Measurements from ENCODE around the gene PROB1.

Gene PROB1

GRCh38 chr5:139402561-139403158, 7.8 kb upstream of the PROB1 start:
- 0 out of 3 replicates have a peak, but pooled peaks have one; percentile 8 for ATAC-seq
- TF ChIP-seq SNAI2 (CRISPR knock-in tag; IDR thresholded peaks at IDR 0.05) (no peak), GLIS3 (CRISPR knock-in tag; IDR thresholded peaks at IDR 0.05) (no peak), ESRRG (CRISPR knock-in tag; IDR thresholded peaks at IDR 0.05) (no peak)

- no peak for TF ChIP-seq TOX (CRISPR knock-in tag; IDR thresholded peaks at IDR 0.05; ENCODE audit: borderline replicate concordance)
- no peak for ATAC-seq
Measured at GRCh38 chr5:139401546-139401945, 6.6 kb upstream of the PROB1 start.

- ATAC-seq: no peak
Measured at GRCh38 chr5:139399501-139400121, 4.7 kb upstream of the PROB1 start.

More at GRCh38 chr5:139399501-139400121, 4.7 kb upstream of the PROB1 start:
- no peak for TF ChIP-seq ZNF70 (CRISPR knock-in tag; IDR thresholded peaks at IDR 0.05)
- TF ChIP-seq CREB5 (CRISPR knock-in tag; IDR thresholded peaks at IDR 0.05; ENCODE audit: low read depth): no peak
- no peak for TF ChIP-seq TCF4 (CRISPR knock-in tag; IDR thresholded peaks at IDR 0.05; ENCODE audit: borderline replicate concordance)
- TF ChIP-seq RARB (CRISPR knock-in tag; IDR thresholded peaks at IDR 0.05): no peak
- no peak for TF ChIP-seq TSHZ2 (CRISPR knock-in tag; IDR thresholded peaks at IDR 0.05)
- no peak for TF ChIP-seq ZFP3 (CRISPR knock-in tag; IDR thresholded peaks at IDR 0.05)
- no peak for TF ChIP-seq PPARA (CRISPR knock-in tag; IDR thresholded peaks at IDR 0.05; ENCODE audit: borderline replicate concordance)
- no peak for TF ChIP-seq PATZ1 (CRISPR knock-in tag; IDR thresholded peaks at IDR 0.05; ENCODE audit: borderline replicate concordance)
- no peak for TF ChIP-seq ZFP30 (CRISPR knock-in tag; IDR thresholded peaks at IDR 0.05)
- TF ChIP-seq OSR1 (CRISPR knock-in tag; IDR thresholded peaks at IDR 0.05): no peak
- no peak for TF ChIP-seq SNAI2 (CRISPR knock-in tag; IDR thresholded peaks at IDR 0.05)
- TF ChIP-seq POU6F1 (CRISPR knock-in tag; IDR thresholded peaks at IDR 0.05; ENCODE audit: borderline replicate concordance, low read depth): no peak
- no peak for TF ChIP-seq ISL1 (CRISPR knock-in tag; IDR thresholded peaks at IDR 0.05)
- no peak for TF ChIP-seq CSDC2 (CRISPR knock-in tag; IDR thresholded peaks at IDR 0.05)
- no peak for TF ChIP-seq BACH2 (CRISPR knock-in tag; IDR thresholded peaks at IDR 0.05; ENCODE audit: borderline replicate concordance)
- TF ChIP-seq CSRNP3 (CRISPR knock-in tag; IDR thresholded peaks at IDR 0.05): no peak
- no peak for TF ChIP-seq ZC3H10 (CRISPR knock-in tag; IDR thresholded peaks at IDR 0.05)
- TF ChIP-seq ESRRG (CRISPR knock-in tag; IDR thresholded peaks at IDR 0.05): no peak

Data from SK-N-SH treated with all-trans-retinoic acid at 6 μM for 48 hours (cell line).